Endothelial cell of umbilical vein (primary cell): ENCODE measurements around the gene FOXC1.

Source experiments
- EZH2 ChIP-seq: IDR thresholded peaks from 2 replicates; pipeline ENCODE4 v1.6.1; 2012; ENCODE audit warnings: borderline replicate concordance, low read depth, mild to moderate bottlenecking, moderate library complexity, low read length, inconsistent platforms; ENCODE audit not compliant: severe bottlenecking
- FOS ChIP-seq: IDR thresholded peaks from 2 replicates; pipeline ENCODE4 v1.6.1; 2011; ENCODE audit warnings: mild to moderate bottlenecking, low read length, moderate library complexity, borderline replicate concordance; ENCODE audit not compliant: insufficient read depth
- GATA2 ChIP-seq: IDR thresholded peaks from 2 replicates; pipeline ENCODE4 v1.7.0; 2011; ENCODE audit warnings: low read depth, mild to moderate bottlenecking, moderate library complexity, mixed read lengths, low read length; ENCODE audit not compliant: insufficient read length, insufficient read depth
- MYC ChIP-seq: IDR thresholded peaks from one replicate; pipeline ENCODE4 v1.6.1; 2011; ENCODE audit warnings: mild to moderate bottlenecking, low read depth, low read length
- POLR2A ChIP-seq: IDR thresholded peaks from 2 replicates; pipeline ENCODE4 v1.6.1; 2012; ENCODE audit warnings: low read depth, mild to moderate bottlenecking, control low read depth, low read length
- POLR2AphosphoS5 ChIP-seq: IDR thresholded peaks from 2 replicates; pipeline ENCODE4 v1.6.1; 2012; ENCODE audit warnings: low read depth, mild to moderate bottlenecking, control low read depth, low read length, moderate library complexity; ENCODE audit not compliant: insufficient read depth
- TF ChIP-seq, protein P1 (sequence below), 2 donors: IDR thresholded peaks; 1 replicate in 1 of 2; 2 replicates in 1 of 2; pipeline ENCODE4 v1.5.1; 2011; ENCODE audit warnings: low read length in 2 of 2, mild to moderate bottlenecking in 2 of 2, moderate library complexity in 2 of 2, control low read depth in 1 of 2, inconsistent platforms in 1 of 2, low read depth in 1 of 2; ENCODE audit not compliant: insufficient read depth in 1 of 2; ENCODE audit errors: extremely low read depth in 1 of 2
- TF ChIP-seq, protein P2 (sequence below): IDR thresholded peaks from 2 replicates; pipeline ENCODE4 v1.6.1; 2011; ENCODE audit not compliant: insufficient read depth, insufficient read length

DNA sequence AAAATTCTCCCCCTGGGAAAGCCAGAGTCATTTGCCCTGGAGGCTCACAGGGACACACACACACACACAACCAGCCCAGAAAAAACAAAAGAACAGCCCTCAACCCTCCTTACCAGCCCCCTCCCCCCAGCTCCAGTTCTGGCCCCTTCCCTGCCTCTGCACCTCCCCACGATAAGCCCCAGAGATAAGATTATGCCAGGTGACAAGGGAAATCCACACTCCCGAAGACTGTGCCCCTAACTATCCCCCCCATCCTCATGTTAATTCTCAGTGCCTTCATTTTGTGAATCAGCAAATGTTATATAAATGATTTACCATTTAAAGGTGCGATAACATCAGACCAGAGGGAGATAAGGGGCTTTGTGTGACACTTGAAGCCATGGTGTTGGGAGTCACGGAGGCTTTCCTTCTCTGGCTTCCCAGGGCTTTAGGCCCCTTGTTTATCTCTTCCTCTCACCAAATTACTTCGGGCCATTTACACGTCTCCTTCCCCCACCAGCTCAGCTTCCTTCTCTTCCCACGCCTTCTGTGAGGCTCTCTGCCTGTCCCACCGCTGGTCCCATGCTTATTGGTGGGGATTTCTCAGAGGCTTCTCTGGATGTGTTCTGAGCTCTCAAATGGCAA is 12.5 kb upstream of the FOXC1 start:
- no peak for TF ChIP-seq POLR2A
- TF ChIP-seq, protein P1, sequence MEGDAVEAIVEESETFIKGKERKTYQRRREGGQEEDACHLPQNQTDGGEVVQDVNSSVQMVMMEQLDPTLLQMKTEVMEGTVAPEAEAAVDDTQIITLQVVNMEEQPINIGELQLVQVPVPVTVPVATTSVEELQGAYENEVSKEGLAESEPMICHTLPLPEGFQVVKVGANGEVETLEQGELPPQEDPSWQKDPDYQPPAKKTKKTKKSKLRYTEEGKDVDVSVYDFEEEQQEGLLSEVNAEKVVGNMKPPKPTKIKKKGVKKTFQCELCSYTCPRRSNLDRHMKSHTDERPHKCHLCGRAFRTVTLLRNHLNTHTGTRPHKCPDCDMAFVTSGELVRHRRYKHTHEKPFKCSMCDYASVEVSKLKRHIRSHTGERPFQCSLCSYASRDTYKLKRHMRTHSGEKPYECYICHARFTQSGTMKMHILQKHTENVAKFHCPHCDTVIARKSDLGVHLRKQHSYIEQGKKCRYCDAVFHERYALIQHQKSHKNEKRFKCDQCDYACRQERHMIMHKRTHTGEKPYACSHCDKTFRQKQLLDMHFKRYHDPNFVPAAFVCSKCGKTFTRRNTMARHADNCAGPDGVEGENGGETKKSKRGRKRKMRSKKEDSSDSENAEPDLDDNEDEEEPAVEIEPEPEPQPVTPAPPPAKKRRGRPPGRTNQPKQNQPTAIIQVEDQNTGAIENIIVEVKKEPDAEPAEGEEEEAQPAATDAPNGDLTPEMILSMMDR (IDR thresholded peaks at IDR 0.05; ENCODE audit: extremely low read depth in 1 of 2, insufficient read depth in 1 of 2, low read depth in 1 of 2, low read length in 2 of 2): no peak
- no peak for TF ChIP-seq MYC
- no peak for TF ChIP-seq EZH2
- TF ChIP-seq, protein P2, sequence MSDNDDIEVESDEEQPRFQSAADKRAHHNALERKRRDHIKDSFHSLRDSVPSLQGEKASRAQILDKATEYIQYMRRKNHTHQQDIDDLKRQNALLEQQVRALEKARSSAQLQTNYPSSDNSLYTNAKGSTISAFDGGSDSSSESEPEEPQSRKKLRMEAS: no peak
- TF ChIP-seq GATA2: no peak
- TF ChIP-seq POLR2AphosphoS5: no peak
- no peak for TF ChIP-seq FOS
